ENCODE measurements around the gene KIF13A. TPM values are rescaled to one million over a fixed set of nuclear protein-coding genes. Genes with fewer than 3 reads are reported as not detected.
"Not testable (repeated sequence)": the region's sequence is repeated elsewhere in the genome, so short reads cannot be mapped to it uniquely, and the experiment has no call there.

The KIF13A gene
- total RNA-seq, 1 donor from 2014 or later = 34.4 TPM

DNA sequence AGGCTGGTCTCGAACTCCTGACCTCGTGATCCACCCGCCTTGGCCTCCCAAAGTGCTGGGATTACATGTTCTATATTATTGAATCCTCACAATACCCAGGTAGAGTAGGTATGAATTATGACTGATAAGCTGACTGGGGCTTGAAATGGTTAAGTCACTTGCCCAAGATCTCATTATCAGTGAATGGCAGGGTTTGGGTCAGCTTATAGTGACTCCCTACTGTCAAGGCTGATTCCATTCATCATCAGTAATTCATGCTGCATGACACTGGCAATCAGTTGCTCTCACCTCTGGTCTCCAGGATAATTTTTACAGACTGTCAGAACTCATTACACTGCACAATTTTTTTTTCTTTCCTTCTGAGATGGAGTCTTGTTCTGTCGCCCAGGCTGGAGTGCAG is 127.6 kb downstream of the KIF13A start:
- no peak for DNase-seq (ENCODE audit: low read depth, low spot score)
- Mint-ChIP-seq H3K27ac (ENCODE audit: unreplicated experiment) (no peak overlapping the region), H3K4me1 (peaks cover 14% of the 10 kb centered on the region), H3K4me3 (no peak overlapping the region), H3K27me3 (ENCODE audit: low read depth) (no peaks in the 10 kb centered on the region), H3K36me3 (ENCODE audit: low read depth) (no peaks in the 10 kb centered on the region), H3K9me3 (no peaks in the 10 kb centered on the region)
- TF ChIP-seq, protein P1, sequence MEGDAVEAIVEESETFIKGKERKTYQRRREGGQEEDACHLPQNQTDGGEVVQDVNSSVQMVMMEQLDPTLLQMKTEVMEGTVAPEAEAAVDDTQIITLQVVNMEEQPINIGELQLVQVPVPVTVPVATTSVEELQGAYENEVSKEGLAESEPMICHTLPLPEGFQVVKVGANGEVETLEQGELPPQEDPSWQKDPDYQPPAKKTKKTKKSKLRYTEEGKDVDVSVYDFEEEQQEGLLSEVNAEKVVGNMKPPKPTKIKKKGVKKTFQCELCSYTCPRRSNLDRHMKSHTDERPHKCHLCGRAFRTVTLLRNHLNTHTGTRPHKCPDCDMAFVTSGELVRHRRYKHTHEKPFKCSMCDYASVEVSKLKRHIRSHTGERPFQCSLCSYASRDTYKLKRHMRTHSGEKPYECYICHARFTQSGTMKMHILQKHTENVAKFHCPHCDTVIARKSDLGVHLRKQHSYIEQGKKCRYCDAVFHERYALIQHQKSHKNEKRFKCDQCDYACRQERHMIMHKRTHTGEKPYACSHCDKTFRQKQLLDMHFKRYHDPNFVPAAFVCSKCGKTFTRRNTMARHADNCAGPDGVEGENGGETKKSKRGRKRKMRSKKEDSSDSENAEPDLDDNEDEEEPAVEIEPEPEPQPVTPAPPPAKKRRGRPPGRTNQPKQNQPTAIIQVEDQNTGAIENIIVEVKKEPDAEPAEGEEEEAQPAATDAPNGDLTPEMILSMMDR (conservative IDR thresholded peaks at IDR 0.05) = no peak

DNA sequence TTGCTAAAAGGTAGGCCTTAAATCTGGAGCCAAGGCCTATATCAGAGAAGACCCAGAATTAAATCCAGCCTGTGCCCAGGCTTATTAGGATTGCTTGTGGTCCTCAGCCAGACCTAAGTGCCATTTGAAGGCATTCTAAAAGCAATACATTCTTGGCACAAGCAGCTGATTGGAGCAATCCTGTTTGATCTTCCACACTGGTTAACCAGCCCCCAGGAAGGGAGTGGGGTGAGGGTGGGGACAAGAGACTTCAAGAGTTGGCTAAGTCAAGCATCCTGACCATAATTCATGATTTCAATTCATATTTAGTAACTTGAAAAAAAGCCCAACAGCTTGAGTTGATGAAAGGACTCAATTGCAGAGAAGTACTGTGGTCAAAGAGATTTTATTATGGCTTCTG is 128.9 kb downstream of the KIF13A start:
- TF ChIP-seq, protein P1 (conservative IDR thresholded peaks at IDR 0.05) = no peak
- Mint-ChIP-seq H3K27me3 (ENCODE audit: low read depth) (no peaks in the 10 kb centered on the region), H3K4me3 (no peak overlapping the region), H3K9me3 (no peaks in the 10 kb centered on the region), H3K27ac (ENCODE audit: unreplicated experiment) (no peak overlapping the region), H3K4me1 (peaks cover 7% of the 10 kb centered on the region), H3K36me3 (ENCODE audit: low read depth) (no peaks in the 10 kb centered on the region)
- DNase-seq (ENCODE audit: low read depth, low spot score) = no peak

DNA sequence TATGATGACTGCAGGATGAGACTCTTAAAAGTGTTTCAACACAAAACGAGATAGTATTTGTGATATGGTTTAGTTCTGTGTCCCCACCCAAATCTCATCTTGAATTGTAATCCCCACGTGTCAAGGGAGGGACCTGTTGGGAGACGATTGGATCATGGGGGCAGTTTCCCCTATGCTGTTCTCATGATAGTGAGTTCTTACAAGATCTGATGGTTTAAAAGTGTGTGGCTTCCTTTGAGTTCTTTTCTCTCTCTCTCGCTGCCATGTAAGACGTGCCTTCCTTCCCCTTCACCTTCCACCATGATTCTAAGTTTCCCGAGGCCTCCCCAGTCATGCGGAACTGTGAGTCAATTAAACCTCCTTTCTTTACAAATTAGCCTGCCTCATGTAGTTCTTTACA is 130.2 kb downstream of the KIF13A start:
- H3K4me3 Mint-ChIP-seq; H3K9me3 Mint-ChIP-seq; H3K27me3 Mint-ChIP-seq (ENCODE audit: low read depth); DNase-seq (ENCODE audit: low read depth, low spot score); H3K4me1 Mint-ChIP-seq; H3K36me3 Mint-ChIP-seq (ENCODE audit: low read depth); H3K27ac Mint-ChIP-seq (ENCODE audit: unreplicated experiment): not testable (repeated sequence)

GRCh38 chr6:17856306-17856705 is 131.1 kb downstream of the KIF13A start:
- H3K9me3 Mint-ChIP-seq = no peaks in the 10 kb centered on the region
- no peaks in the 10 kb centered on the region for H3K36me3 Mint-ChIP-seq (ENCODE audit: low read depth)
- H3K27ac Mint-ChIP-seq (ENCODE audit: unreplicated experiment) = no peak overlapping the region
- TF ChIP-seq, protein P1 (conservative IDR thresholded peaks at IDR 0.05) = no peak
- no peak for DNase-seq (ENCODE audit: low read depth, low spot score)
- no peaks in the 10 kb centered on the region for H3K27me3 Mint-ChIP-seq (ENCODE audit: low read depth)
- no peak overlapping the region for H3K4me3 Mint-ChIP-seq
- peaks cover 2% of the 10 kb centered on the region for H3K4me1 Mint-ChIP-seq

- no peak overlapping the region for H3K27ac Mint-ChIP-seq (ENCODE audit: unreplicated experiment)
Observed at GRCh38 chr6:17855381-17855780, 132.1 kb downstream of the KIF13A start.

GRCh38 chr6:17853533-17853932 is 133.9 kb downstream of the KIF13A start:
- DNase-seq (ENCODE audit: low read depth, low spot score) = no peak
- Mint-ChIP-seq H3K36me3 (ENCODE audit: low read depth) (peaks cover 6% of the 10 kb centered on the region), H3K27ac (ENCODE audit: unreplicated experiment) (no peak overlapping the region), H3K4me3 (no peak overlapping the region), H3K9me3 (no peaks in the 10 kb centered on the region), H3K4me1 (no peaks in the 10 kb centered on the region), H3K27me3 (ENCODE audit: low read depth) (no peaks in the 10 kb centered on the region)
- TF ChIP-seq, protein P1 (conservative IDR thresholded peaks at IDR 0.05) = no peak

More at GRCh38 chr6:17855381-17855780, 132.1 kb downstream of the KIF13A start:
- DNase-seq (ENCODE audit: low read depth, low spot score) = no peak
- Mint-ChIP-seq H3K4me3 (no peak overlapping the region), H3K9me3 (no peaks in the 10 kb centered on the region), H3K27me3 (ENCODE audit: low read depth) (no peaks in the 10 kb centered on the region), H3K4me1 (no peaks in the 10 kb centered on the region), H3K36me3 (ENCODE audit: low read depth) (no peaks in the 10 kb centered on the region)
- TF ChIP-seq, protein P1 (conservative IDR thresholded peaks at IDR 0.05) = no peak

Data from neural crest cell (in vitro differentiated cells).